HepG2 (cell line): ENCODE data around the gene VASN.

Source experiments
- CTCF ChIP-seq: sonication (generic); formaldehyde crosslinking; IDR thresholded peaks from 2 replicates; pipeline ENCODE4 v1.5.0; 2020; ENCODE audit warnings: mild to moderate bottlenecking, missing genetic modification reagents, moderate library complexity
- KAT7 ChIP-seq: IDR thresholded peaks from 2 replicates; pipeline ENCODE4 v1.6.1; 2018; ENCODE audit warnings: borderline replicate concordance, missing compliant biosample characterization
- NCOA2 ChIP-seq: sonication (generic); formaldehyde crosslinking; IDR thresholded peaks from 2 replicates; pipeline ENCODE4 v1.8.0; 2022; ENCODE audit warnings: inconsistent platforms
- TAF1 ChIP-seq: sonication (generic); formaldehyde crosslinking; IDR thresholded peaks from 2 replicates; pipeline ENCODE4 v1.4.0; 2020; ENCODE audit warnings: missing genetic modification reagents

GRCh38 chr16:4337540-4338088 lies 34.0 kb upstream of the VASN start:
- TF ChIP-seq CTCF (CRISPR knock-in tag), result no peak
- TF ChIP-seq NCOA2, result no peak
- TF ChIP-seq TAF1 (CRISPR knock-in tag), result no peak
- no peak for TF ChIP-seq KAT7
